Subcutaneous abdominal adipose tissue (tissue), 5 donors: Measurements from ENCODE around the gene VKORC1L1.

Source experiments
- H3K27ac ChIP-seq: one replicate; pipeline ENCODE4 v1.7.0; 2013; ENCODE audit warnings: low read depth, mild to moderate bottlenecking, inconsistent platforms, low read length, moderate library complexity
- H3K27me3 ChIP-seq, 5 donors: one replicate each; pipeline ENCODE4 v1.7.0; 2013; ENCODE audit warnings: low read length in 5 of 5, inconsistent platforms in 1 of 5; ENCODE audit not compliant: control insufficient read depth in 5 of 5, insufficient read depth in 4 of 5
- H3K36me3 ChIP-seq, 5 donors: one replicate each; pipeline ENCODE4 v1.7.0; 2013; ENCODE audit warnings: low read length in 5 of 5; ENCODE audit not compliant: control insufficient read depth in 5 of 5, insufficient read depth in 5 of 5
- H3K4me1 ChIP-seq, 5 donors: one replicate each; pipeline ENCODE4 v1.7.0; 2013; ENCODE audit warnings: low read length in 5 of 5, mild to moderate bottlenecking in 3 of 5, moderate library complexity in 1 of 5; ENCODE audit not compliant: control insufficient read depth in 5 of 5, insufficient read depth in 5 of 5
- H3K4me3 ChIP-seq, 5 donors: one replicate each; pipeline ENCODE4 v1.7.0; 2013; ENCODE audit warnings: low read length in 5 of 5, low read depth in 1 of 5
- H3K9ac ChIP-seq, 5 donors: one replicate each; pipeline ENCODE4 v1.7.0; 2013; ENCODE audit warnings: low read length in 5 of 5, mild to moderate bottlenecking in 4 of 5, moderate library complexity in 3 of 5
- H3K9me3 ChIP-seq, 5 donors: one replicate each; pipeline ENCODE4 v1.7.0; 2013; ENCODE audit warnings: low read length in 5 of 5; ENCODE audit not compliant: control insufficient read depth in 5 of 5
- donor health status: healthy.
- donor health status: healthy.
- donor health status: healthy.
- donor health status: healthy.
- donor health status: healthy.

The VKORC1L1 gene

GRCh38 chr7:65974191-65974801, 101.4 kb downstream of the VKORC1L1 start:
- Histone ChIP-seq H3K27me3 (no peaks in the 10 kb centered on the region), H3K4me1 (no peaks in the 10 kb centered on the region), H3K9me3 (no peaks in the 10 kb centered on the region), H3K36me3 (peaks cover 0 to 77% (median 65%) of the 10 kb centered on the region in 5 donors), H3K9ac (no peak overlapping the region), H3K27ac (no peak overlapping the region), H3K4me3 (no peak overlapping the region)

- no peaks in the 10 kb centered on the region for H3K9me3 ChIP-seq
- no peak overlapping the region for H3K9ac ChIP-seq
- no peak overlapping the region for H3K4me3 ChIP-seq
- no peaks in the 10 kb centered on the region for H3K4me1 ChIP-seq
- no peak overlapping the region for H3K27ac ChIP-seq
- no peaks in the 10 kb centered on the region for H3K27me3 ChIP-seq
- H3K36me3 ChIP-seq: peaks cover 0 to 77% (median 64%) of the 10 kb centered on the region in 5 donors
Measured at GRCh38 chr7:65974876-65975275, 102.0 kb downstream of the VKORC1L1 start.

- Histone ChIP-seq H3K9me3 (no peaks in the 10 kb centered on the region), H3K36me3 (peaks cover 0 to 67% (median 57%) of the 10 kb centered on the region in 5 donors), H3K27ac (no peak overlapping the region), H3K4me1 (peaks cover 6 to 9% (median 9%) of the 10 kb centered on the region in 5 donors), H3K9ac (no peak overlapping the region), H3K27me3 (no peaks in the 10 kb centered on the region), H3K4me3 (no peak overlapping the region)
Measured at GRCh38 chr7:65975814-65976445, 103.1 kb downstream of the VKORC1L1 start.

GRCh38 chr7:65976659-65977196, 103.9 kb downstream of the VKORC1L1 start:
- no peak overlapping the region for H3K27ac ChIP-seq
- no peak overlapping the region for H3K4me3 ChIP-seq
- no peaks in the 10 kb centered on the region for H3K9me3 ChIP-seq
- H3K9ac ChIP-seq: no peak overlapping the region
- H3K36me3 ChIP-seq: peaks cover 0 to 61% (median 51%) of the 10 kb centered on the region in 5 donors
- H3K4me1 ChIP-seq: peaks cover 6 to 17% (median 14%) of the 10 kb centered on the region in 5 donors
- no peaks in the 10 kb centered on the region for H3K27me3 ChIP-seq

- H3K4me3 ChIP-seq: no peak overlapping the region
- H3K9me3 ChIP-seq: no peaks in the 10 kb centered on the region
- H3K9ac ChIP-seq: no peak overlapping the region
- no peak overlapping the region for H3K27ac ChIP-seq
- H3K27me3 ChIP-seq: no peaks in the 10 kb centered on the region
- H3K4me1 ChIP-seq: peaks cover 6 to 25% (median 19%) of the 10 kb centered on the region in 5 donors
- H3K36me3 ChIP-seq: peaks cover 0 to 39% (median 31%) of the 10 kb centered on the region in 5 donors
Measured at GRCh38 chr7:65978891-65979582, 106.2 kb downstream of the VKORC1L1 start.

- H3K9me3 ChIP-seq: no peaks in the 10 kb centered on the region
- no peaks in the 10 kb centered on the region for H3K27me3 ChIP-seq
- H3K27ac ChIP-seq: peak overlapping the region; percentile 57
- peak overlapping the region in 1 of 5 donors; percentile 53 for H3K9ac ChIP-seq
- H3K4me3 ChIP-seq: peak overlapping the region in 3 of 5 donors; percentile 75 to 79 (median 76)
- peaks cover 6 to 25% (median 19%) of the 10 kb centered on the region in 5 donors for H3K4me1 ChIP-seq
- H3K36me3 ChIP-seq: peaks cover 0 to 31% (median 23%) of the 10 kb centered on the region in 5 donors
Measured at GRCh38 chr7:65979583-65980477, 107.0 kb downstream of the VKORC1L1 start.

GRCh38 chr7:65980478-65981250, 107.8 kb downstream of the VKORC1L1 start:
- peak overlapping the region; percentile 57 for H3K27ac ChIP-seq

GRCh38 chr7:65981965-65982792, 109.3 kb downstream of the VKORC1L1 start, which contains the start of gene GUSB:
GUSB (minus strand) TSS chr7:65982213; CDS start chr7:65982183, 30 bp downstream.
- Histone ChIP-seq H3K36me3 (peaks cover 0 to 13% (median 12%) of the 10 kb centered on the region in 5 donors), H3K27me3 (no peaks in the 10 kb centered on the region), H3K4me1 (peaks cover 6 to 25% (median 19%) of the 10 kb centered on the region in 5 donors), H3K4me3 (peak within 1 kb of the TSS; percentile 71 to 86 (median 76)), H3K9me3 (no peaks in the 10 kb centered on the region), H3K9ac (peak within 1 kb of the TSS in 4 of 5 donors; percentile 78 to 94 (median 81)), H3K27ac (peak within 1 kb of the TSS; percentile 57)

More at GRCh38 chr7:65980478-65981250, 107.8 kb downstream of the VKORC1L1 start:
- no peaks in the 10 kb centered on the region for H3K9me3 ChIP-seq
- peaks cover 6 to 25% (median 19%) of the 10 kb centered on the region in 5 donors for H3K4me1 ChIP-seq
- H3K36me3 ChIP-seq: peaks cover 0 to 23% (median 19%) of the 10 kb centered on the region in 5 donors
- peak overlapping the region; percentile 70 to 86 (median 76) for H3K4me3 ChIP-seq
- H3K27me3 ChIP-seq: no peaks in the 10 kb centered on the region
- peak overlapping the region in 4 of 5 donors; percentile 19 to 94 (median 44) for H3K9ac ChIP-seq
